ENCODE results near the gene ATCAY. TPM values are rescaled to one million over a fixed set of nuclear protein-coding genes. Genes with fewer than 3 reads are reported as not detected.

Gene ATCAY
- total and polyA plus RNA-seq, 2 of the 4 experiments (the other 2 are of a cell fraction), result 0.31 to 0.36 TPM

DNA sequence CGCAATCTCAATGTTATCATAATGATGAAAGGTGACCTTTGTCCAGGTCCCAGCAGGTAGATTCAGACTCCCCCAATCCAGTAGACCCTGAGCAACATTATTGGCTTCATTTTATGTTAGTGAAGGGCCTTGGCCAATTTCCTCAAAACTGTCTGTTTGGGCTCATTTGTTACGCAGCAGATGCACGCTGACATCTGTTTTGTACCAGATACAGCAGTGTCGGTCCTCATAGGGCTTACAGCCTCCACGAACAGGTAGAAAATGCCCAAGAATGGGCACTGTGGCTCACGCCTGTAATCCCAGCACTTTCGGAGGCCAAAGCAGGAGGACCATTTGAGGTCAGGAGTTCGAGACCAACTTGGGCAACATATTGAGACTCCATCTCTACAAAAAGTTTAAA is 39.3 kb downstream of the ATCAY start:
- no peak for DNase-seq
- H2AK9ac ChIP-seq (replicated peaks; ENCODE audit: low read depth, low read length, poor library complexity), result no peak overlapping the region
- WGBS, 2 experiments (ENCODE audit: extremely low coverage in 2 of 2, insufficient read length in 1 of 2), result 60% methylated on average over 5 of the region's 8 CpGs; no CpG with 5 or more reads in 1 of the 2 experiments
- H3K27ac ChIP-seq (ENCODE audit: insufficient read depth, low read length), result no peak overlapping the region
- no peak overlapping the region for H2AFZ ChIP-seq (replicated peaks; ENCODE audit: low read length, poor library complexity)
- no peak overlapping the region for H3K4ac ChIP-seq (ENCODE audit: low read depth, low read length)
- BruUV-seq (replicated peaks), result no TSS peak
- intact Hi-C loops (cut with micrococcal nuclease), result no loop called here
- H2BK5ac ChIP-seq (ENCODE audit: low read depth, low read length, poor library complexity, severe bottlenecking), result no peak overlapping the region
- no peaks in the 10 kb centered on the region; the same call in 1 of the 2 replicates for H4K20me1 ChIP-seq (ENCODE audit: insufficient read depth, low read length)
- no peak overlapping the region for H3K14ac ChIP-seq (replicated peaks; ENCODE audit: low read depth, low read length)
- TF ChIP-seq, protein P1, sequence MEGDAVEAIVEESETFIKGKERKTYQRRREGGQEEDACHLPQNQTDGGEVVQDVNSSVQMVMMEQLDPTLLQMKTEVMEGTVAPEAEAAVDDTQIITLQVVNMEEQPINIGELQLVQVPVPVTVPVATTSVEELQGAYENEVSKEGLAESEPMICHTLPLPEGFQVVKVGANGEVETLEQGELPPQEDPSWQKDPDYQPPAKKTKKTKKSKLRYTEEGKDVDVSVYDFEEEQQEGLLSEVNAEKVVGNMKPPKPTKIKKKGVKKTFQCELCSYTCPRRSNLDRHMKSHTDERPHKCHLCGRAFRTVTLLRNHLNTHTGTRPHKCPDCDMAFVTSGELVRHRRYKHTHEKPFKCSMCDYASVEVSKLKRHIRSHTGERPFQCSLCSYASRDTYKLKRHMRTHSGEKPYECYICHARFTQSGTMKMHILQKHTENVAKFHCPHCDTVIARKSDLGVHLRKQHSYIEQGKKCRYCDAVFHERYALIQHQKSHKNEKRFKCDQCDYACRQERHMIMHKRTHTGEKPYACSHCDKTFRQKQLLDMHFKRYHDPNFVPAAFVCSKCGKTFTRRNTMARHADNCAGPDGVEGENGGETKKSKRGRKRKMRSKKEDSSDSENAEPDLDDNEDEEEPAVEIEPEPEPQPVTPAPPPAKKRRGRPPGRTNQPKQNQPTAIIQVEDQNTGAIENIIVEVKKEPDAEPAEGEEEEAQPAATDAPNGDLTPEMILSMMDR (conservative IDR thresholded peaks at IDR 0.05; ENCODE audit: low read depth, low read length), result no peak
- TF ChIP-seq, protein P2, sequence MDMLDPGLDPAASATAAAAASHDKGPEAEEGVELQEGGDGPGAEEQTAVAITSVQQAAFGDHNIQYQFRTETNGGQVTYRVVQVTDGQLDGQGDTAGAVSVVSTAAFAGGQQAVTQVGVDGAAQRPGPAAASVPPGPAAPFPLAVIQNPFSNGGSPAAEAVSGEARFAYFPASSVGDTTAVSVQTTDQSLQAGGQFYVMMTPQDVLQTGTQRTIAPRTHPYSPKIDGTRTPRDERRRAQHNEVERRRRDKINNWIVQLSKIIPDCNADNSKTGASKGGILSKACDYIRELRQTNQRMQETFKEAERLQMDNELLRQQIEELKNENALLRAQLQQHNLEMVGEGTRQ (IDR thresholded peaks at IDR 0.05; ENCODE audit: low read depth, low read length), result no peak
- no peak for TF ChIP-seq MXI1 (IDR thresholded peaks at IDR 0.05; ENCODE audit: borderline replicate concordance, low read depth, low read length)
- TF ChIP-seq CHD1 (IDR thresholded peaks at IDR 0.05; ENCODE audit: low read depth, low read length), result no peak
- no peak for TF ChIP-seq POLR2A (IDR thresholded peaks at IDR 0.05; ENCODE audit: low read depth, low read length)
- no peak for TF ChIP-seq RAD21 (IDR thresholded peaks at IDR 0.05; ENCODE audit: low read length)
- TF ChIP-seq RFX5 (IDR thresholded peaks at IDR 0.05; ENCODE audit: low read depth, low read length), result no peak
- no peak for TF ChIP-seq SMC3 (IDR thresholded peaks at IDR 0.05; ENCODE audit: low read depth, low read length)
- peaks cover under 1% of the 10 kb centered on the region; the same call in 1 of the 2 replicates for H3K27me3 ChIP-seq (ENCODE audit: control insufficient read depth, insufficient read depth, low read length)
- no peak overlapping the region for H2BK15ac ChIP-seq (ENCODE audit: low read depth, low read length)
- H3K9ac ChIP-seq (ENCODE audit: low read depth, low read length), result no peak overlapping the region
- ChIA-PET CTCF (no interaction called here), POLR2A (ENCODE audit: unreplicated experiment) (no interaction called here)
- H3K18ac ChIP-seq (ENCODE audit: low read depth, low read length), result no peak overlapping the region
- no peaks in the 10 kb centered on the region for H3K9me1 ChIP-seq (ENCODE audit: insufficient read depth, low read length)
- no peak overlapping the region for H4K5ac ChIP-seq (ENCODE audit: low read depth, low read length)
- no peak overlapping the region for H3K23ac ChIP-seq (ENCODE audit: low read depth, low read length)
- no peak overlapping the region for H4K91ac ChIP-seq (ENCODE audit: insufficient read depth, low read depth, low read length)
- no peak overlapping the region for H3K56ac ChIP-seq (ENCODE audit: extremely low read depth, insufficient read depth, low read length)
- H3K4me2 ChIP-seq (ENCODE audit: low read depth, low read length), result no peak overlapping the region
- in situ Hi-C loops (cut with MboI; ENCODE audit: low sequenced_read_pairs), result no loop called here
- no peak overlapping the region for H4K8ac ChIP-seq (ENCODE audit: low read depth in 2 of 2, low read length in 2 of 2)
- H2BK20ac ChIP-seq (ENCODE audit: low read depth, low read length), result no peak overlapping the region
- H3K9me3 ChIP-seq (ENCODE audit: control insufficient read depth, insufficient read depth, low read length), result peaks cover 5% of the 10 kb centered on the region; the same call in 1 of the 2 replicates
- H3K36me3 ChIP-seq (ENCODE audit: control insufficient read depth, insufficient read depth, low read length), result no peaks in the 10 kb centered on the region
- H2BK120ac ChIP-seq (ENCODE audit: low read depth, low read length), result no peak overlapping the region
- H3K79me1 ChIP-seq (ENCODE audit: low read depth in 1 of 2, low read length in 2 of 2), result no peaks in the 10 kb centered on the region
- no peak overlapping the region for H3K4me3 ChIP-seq (ENCODE audit: insufficient read depth, low read depth, low read length)
- ATAC-seq (ENCODE audit: low read depth), result no peak
- no peaks in the 10 kb centered on the region for H3K4me1 ChIP-seq (ENCODE audit: control insufficient read depth, insufficient read depth, low read length)
- dilution Hi-C loops (cut with HindIII; ENCODE audit: low sequenced_read_pairs, unreplicated experiment), result no loop called here
- H2AK5ac ChIP-seq (ENCODE audit: low read depth, low read length), result no peak overlapping the region
